ENCODE results near the gene CCDC159. TPM values are rescaled to one million over a fixed set of nuclear protein-coding genes. Genes with fewer than 3 reads are reported as not detected.

The CCDC159 gene
- 7.6 and 8.1 TPM in 2 replicates for total RNA-seq

GRCh38 chr19:11346104-11346940 is at the start of gene CCDC159, which contains the start of gene TMEM205:
TSS of gene CCDC159 (plus strand) at chr19:11346519. CDS start at chr19:11346607, 88 bp downstream.
TSS of gene TMEM205 (minus strand) at chr19:11346268. CDS start at chr19:11345619, 649 bp downstream.

GRCh38 chr19:11339254-11340098 is 6.8 kb upstream of the CCDC159 start, which contains the start of gene RAB3D:
TSS of gene RAB3D (minus strand) at chr19:11339657. CDS start at chr19:11337399, 2,258 bp downstream.

GRCh38 chr19:11355160-11356073 is 9.1 kb downstream of the CCDC159 start, which contains the start of gene PLPPR2:
TSS of gene PLPPR2 (plus strand) at chr19:11355432. CDS start at chr19:11357674, 2,242 bp downstream.

GRCh38 chr19:11374433-11375142 is 28.3 kb downstream of the CCDC159 start, which contains the start of gene SWSAP1:
TSS of gene SWSAP1 (plus strand) at chr19:11374666. CDS start at chr19:11374681, 15 bp downstream.

Other genes with a start within 250 kb of the CCDC159 start
- 5.0 and 13.5 TPM in 2 replicates for gene SPC24, start 190.7 kb upstream of the CCDC159 start, total RNA-seq
- gene KANK2, start 149.0 kb upstream of the CCDC159 start, total RNA-seq, result 157 and 175 TPM in 2 replicates
- gene ANGPTL8, start 106.9 kb upstream of the CCDC159 start, total RNA-seq, result not detected in 2 replicates
- 25.1 and 29.4 TPM in 2 replicates for gene DOCK6, start 84.0 kb upstream of the CCDC159 start, total RNA-seq
- gene TSPAN16, start 50.4 kb upstream of the CCDC159 start, total RNA-seq, result not detected in 2 replicates
- 16.4 and 25.6 TPM in 2 replicates for gene RAB3D, start 6.9 kb upstream of the CCDC159 start, total RNA-seq
- gene TMEM205, start 251 bp upstream of the CCDC159 start, total RNA-seq, result 105 and 189 TPM in 2 replicates
- gene PLPPR2, start 8.9 kb downstream of the CCDC159 start, total RNA-seq, result 54.5 and 59.3 TPM in 2 replicates
- 0.18 and 1.3 TPM in 2 replicates for gene SWSAP1, start 28.1 kb downstream of the CCDC159 start, total RNA-seq
- 11.4 and 11.5 TPM in 2 replicates for gene EPOR, start 37.8 kb downstream of the CCDC159 start, total RNA-seq
- gene RGL3, start 72.8 kb downstream of the CCDC159 start, total RNA-seq, result 6.0 and 7.2 TPM in 2 replicates
- gene ODAD3, start 88.6 kb downstream of the CCDC159 start, total RNA-seq, result 0.65 TPM in 1 of 2 replicates, not detected in the other
- 247 and 249 TPM in 2 replicates for gene PRKCSH, start 89.1 kb downstream of the CCDC159 start, total RNA-seq
- not detected in 2 replicates for gene ELAVL3, start 134.5 kb downstream of the CCDC159 start, total RNA-seq
- gene ZNF653, start 159.3 kb downstream of the CCDC159 start, total RNA-seq, result 3.1 and 14.4 TPM in 2 replicates
- 27.4 and 33.5 TPM in 2 replicates for gene ECSIT, start 182.6 kb downstream of the CCDC159 start, total RNA-seq
- gene CNN1, start 192.3 kb downstream of the CCDC159 start, total RNA-seq, result 3.2 and 3.6 TPM in 2 replicates
- 34.5 and 34.7 TPM in 2 replicates for gene ELOF1, start 212.7 kb downstream of the CCDC159 start, total RNA-seq
- gene ACP5, start 231.1 kb downstream of the CCDC159 start, total RNA-seq, result 1.3 TPM in 1 of 2 replicates, not detected in the other